GM21423 (cell line): ENCODE data around the gene SLC10A4.

Experiments used
- ATAC-seq: cut with Tn5 transposase; IDR thresholded peaks from one replicate; pipeline ENCODE4 v1.9.1; 2021; ENCODE audit warnings: mild to moderate bottlenecking, moderate library complexity; ENCODE audit not compliant: unreplicated experiment

The SLC10A4 gene

GRCh38 chr4:48489683-48490011 is 6.5 kb downstream of the SLC10A4 start:
- no peak for ATAC-seq

GRCh38 chr4:48490012-48490679 is 7.0 kb downstream of the SLC10A4 start, which contains the start of gene ZAR1:
TSS of gene ZAR1 (plus strand) at chr4:48490252. CDS start at chr4:48490292, 40 bp downstream.
- ATAC-seq: no peak

DNA sequence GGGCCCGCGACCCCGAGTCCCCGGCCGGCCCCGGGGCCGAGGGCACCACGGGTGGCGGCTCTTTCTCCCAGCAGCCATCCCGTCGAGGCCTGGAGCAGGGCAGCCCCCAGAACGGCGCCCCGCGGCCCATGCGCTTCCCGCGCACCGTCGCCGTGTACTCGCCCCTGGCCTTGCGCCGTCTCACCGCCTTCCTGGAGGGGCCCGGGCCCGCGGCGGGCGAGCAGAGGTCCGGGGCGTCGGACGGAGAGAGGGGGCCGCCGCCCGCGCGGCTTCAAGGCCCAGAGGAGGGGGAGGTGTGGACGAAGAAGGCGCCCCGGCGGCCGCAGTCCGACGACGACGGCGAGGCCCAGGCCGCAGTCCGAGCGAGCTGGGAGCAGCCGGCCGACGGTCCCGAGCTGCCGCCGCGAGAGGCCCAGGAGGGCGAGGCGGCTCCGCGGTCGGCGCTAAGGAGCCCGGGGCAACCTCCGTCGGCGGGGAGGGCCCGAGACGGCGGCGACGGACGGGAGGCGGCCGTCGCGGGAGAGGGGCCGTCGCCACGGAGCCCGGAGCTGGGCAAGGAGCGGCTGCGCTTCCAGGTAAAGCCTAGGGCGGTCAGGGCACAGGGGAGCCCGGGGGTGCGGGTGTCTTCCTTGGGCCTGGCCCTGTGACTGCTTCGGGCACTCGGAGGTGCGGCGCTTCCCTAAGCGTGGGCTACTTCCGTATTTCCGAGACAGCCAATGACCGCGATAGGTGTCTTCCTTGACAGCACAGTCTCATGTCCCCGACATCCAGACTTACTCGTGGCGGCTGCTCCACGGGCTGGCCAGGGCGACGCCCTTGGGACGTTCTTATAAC is 7.8 kb downstream of the SLC10A4 start:
- ATAC-seq: no peak

GRCh38 chr4:48491514-48492176 is 8.5 kb downstream of the SLC10A4 start:
- ATAC-seq: no peak

DNA sequence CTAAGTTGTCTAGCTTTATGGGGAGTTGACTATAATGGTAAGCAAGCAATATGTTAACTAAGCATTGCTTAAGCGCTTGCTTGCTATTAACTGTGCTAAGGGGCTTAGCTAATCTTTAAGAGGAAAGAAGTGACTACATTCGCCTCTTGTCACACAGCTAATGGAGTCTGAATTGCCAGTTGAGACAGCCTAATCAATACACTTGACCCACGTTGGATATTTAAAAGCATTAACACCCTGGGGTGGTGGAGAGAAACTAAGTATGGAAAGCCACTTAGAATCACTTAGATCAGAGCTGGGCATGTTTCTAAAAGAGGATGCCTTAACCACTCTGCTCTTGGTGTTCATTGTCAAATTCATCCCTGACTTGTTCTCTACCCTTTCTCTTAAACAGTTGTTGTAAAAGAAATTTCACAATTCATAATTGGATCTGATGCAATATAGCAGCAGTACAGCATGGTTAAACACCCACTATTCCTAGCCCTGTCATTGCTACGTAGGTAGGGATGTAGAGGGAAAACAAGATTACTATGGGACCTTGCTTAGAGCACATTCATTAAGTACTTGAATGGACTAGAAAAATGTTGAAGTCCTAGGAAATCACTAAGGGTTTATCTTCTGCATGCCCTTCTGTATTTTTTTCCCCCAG is 10.4 kb downstream of the SLC10A4 start:
- ATAC-seq: no peak

GRCh38 chr4:48495941-48496340 is 12.8 kb downstream of the SLC10A4 start:
- ATAC-seq: no peak

GRCh38 chr4:48498895-48499294 is 15.8 kb downstream of the SLC10A4 start:
- no peak for ATAC-seq

DNA sequence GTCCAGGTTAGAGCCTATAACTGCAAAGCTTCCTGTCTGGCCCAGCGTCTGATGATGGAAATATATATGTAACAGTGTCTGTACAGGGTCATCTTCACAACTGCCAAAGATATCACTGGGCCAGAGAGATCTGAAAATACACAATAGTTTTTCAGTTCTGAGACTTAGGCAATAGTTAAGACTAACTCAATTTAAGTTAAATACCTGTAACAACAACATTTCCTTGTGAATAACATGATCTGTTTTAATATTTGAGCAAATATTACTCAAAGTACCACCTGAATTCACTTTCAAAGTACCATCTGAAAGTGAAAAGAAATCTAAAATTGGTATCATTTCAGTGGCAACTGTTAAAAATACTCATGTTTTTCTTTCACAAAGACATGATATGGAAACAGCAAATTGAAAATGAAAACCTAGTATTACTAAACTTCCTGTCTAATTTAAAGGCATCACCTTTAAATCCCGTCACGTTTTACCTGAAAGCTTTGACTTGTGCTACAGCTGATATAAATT is 16.5 kb downstream of the SLC10A4 start:
- peak; percentile 75 for ATAC-seq

GRCh38 chr4:48503233-48504025 is 20.3 kb downstream of the SLC10A4 start:
- ATAC-seq: no peak

DNA sequence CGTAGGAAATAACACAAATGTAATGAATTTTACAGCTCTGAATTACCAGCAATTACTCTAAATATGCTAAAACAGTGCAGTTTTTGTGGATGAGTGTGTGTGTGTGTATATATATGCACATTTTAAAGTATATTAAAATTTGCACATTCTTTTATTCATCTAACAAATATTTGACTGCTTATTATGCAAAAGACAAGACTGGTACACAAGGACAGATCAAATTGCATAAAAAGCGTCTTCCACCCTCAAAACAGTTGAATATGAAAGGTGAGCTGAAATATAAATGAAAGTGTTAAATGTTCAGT is 20.8 kb downstream of the SLC10A4 start:
- no peak for ATAC-seq

GRCh38 chr4:48504352-48504751 is 21.2 kb downstream of the SLC10A4 start:
- ATAC-seq: no peak

GRCh38 chr4:48506716-48507115 is 23.6 kb downstream of the SLC10A4 start:
- ATAC-seq: no peak

- ATAC-seq: no peak
These were observed 26.4 kb downstream of the SLC10A4 start for GRCh38 chr4:48509543-48509942.

DNA sequence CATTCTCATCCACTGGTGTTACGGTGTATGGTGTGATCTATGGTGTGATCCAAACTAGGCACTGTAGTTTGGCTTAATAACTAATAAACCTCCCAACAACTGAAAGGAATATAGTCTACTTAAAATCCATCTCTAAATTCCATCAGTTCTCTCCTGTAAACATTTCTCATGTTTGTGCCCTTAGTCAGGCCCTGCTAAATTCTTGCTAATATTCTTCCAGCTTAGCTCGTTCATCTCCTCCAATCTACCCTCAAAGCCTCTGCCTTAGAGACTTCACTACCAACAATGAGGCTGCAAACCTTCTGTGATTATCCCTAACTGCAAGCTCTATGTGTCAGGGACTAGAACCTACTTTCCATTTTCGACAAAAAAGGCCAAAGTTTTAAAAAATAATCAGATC is 35.0 kb downstream of the SLC10A4 start:
- ATAC-seq: no peak

GRCh38 chr4:48526406-48526805 is 43.3 kb downstream of the SLC10A4 start:
- no peak for ATAC-seq

- no peak for ATAC-seq
These were observed 55.2 kb downstream of the SLC10A4 start for GRCh38 chr4:48538358-48538757.
